ENCODE data around the gene VTN. TPM values are rescaled to one million over a fixed set of nuclear protein-coding genes. Genes with fewer than 3 reads are reported as not detected.

Gene VTN
- total and polyA plus RNA-seq, 2 experiments from 2014 or later, result 0.16 TPM; not detected in 1

- H2AFZ ChIP-seq, result peak overlapping the region; percentile 90
- peak overlapping the region; percentile 59 for H3K4me3 Mint-ChIP-seq
- no peaks in the 10 kb centered on the region; the same call in 2 of the 3 replicates for H3K9me3 Mint-ChIP-seq
- H3K4me1 Mint-ChIP-seq, result peaks cover 11% of the 10 kb centered on the region
- peak; percentile 94 for DNase-seq (ENCODE audit: low spot score)
- H3K36me3 Mint-ChIP-seq (ENCODE audit: low read depth), result no peaks in the 10 kb centered on the region; the same call in 2 of the 3 replicates
- no peak overlapping the region for H3K27ac Mint-ChIP-seq
- H3K4me1 ChIP-seq (ENCODE audit: insufficient read depth), result peaks cover 11% of the 10 kb centered on the region; the same call in 1 of the 2 replicates
- peak overlapping the region; percentile 52 for H3K4me3 ChIP-seq
- 0 out of 2 replicates have a peak, but pooled peaks cover 7% of the 10 kb centered on the region for H3F3A ChIP-seq (replicated peaks; ENCODE audit: low read depth)
- H3K4me2 ChIP-seq, result peak overlapping the region; percentile 78
- TF ChIP-seq ETS1 (IDR thresholded peaks at IDR 0.05), result no peak
- TF ChIP-seq POLR2AphosphoS5 (IDR thresholded peaks at IDR 0.05; ENCODE audit: low read depth), result 0 out of 2 replicates have a peak, but pooled peaks have one; percentile 19
- peak; percentile 68 to 94 for TF ChIP-seq CTCF (conservative IDR thresholded peaks at IDR 0.05; ENCODE audit: low read depth in 2 of 2)
- H3K27me3 Mint-ChIP-seq (ENCODE audit: insufficient read depth, low read depth, poor library complexity), result peaks cover 65% of the 10 kb centered on the region
- no peaks in the 10 kb centered on the region for H3K79me2 ChIP-seq (replicated peaks; ENCODE audit: insufficient read depth)
- ATAC-seq, result peak; percentile 77
- peaks cover 70% of the 10 kb centered on the region for H3K27me3 ChIP-seq (ENCODE audit: insufficient read depth)
- no peaks in the 10 kb centered on the region for H4K20me1 ChIP-seq (replicated peaks; ENCODE audit: insufficient read depth)
- H3K36me3 ChIP-seq (ENCODE audit: insufficient read depth), result no peaks in the 10 kb centered on the region
- H3K9me2 ChIP-seq (ENCODE audit: insufficient read depth), result no peaks in the 10 kb centered on the region
- no peak overlapping the region for H3K27ac ChIP-seq (ENCODE audit: low read depth)
Observed at GRCh38 chr17:28381141-28381825, 11.2 kb upstream of the VTN start.

GRCh38 chr17:28379814-28380801 lies 10.0 kb upstream of the VTN start:
- DNase-seq (ENCODE audit: low spot score), result no peak
- H3K79me2 ChIP-seq (replicated peaks; ENCODE audit: insufficient read depth), result no peaks in the 10 kb centered on the region
- Mint-ChIP-seq H3K4me3 (no peak overlapping the region), H3K4me1 (peaks cover 7% of the 10 kb centered on the region), H3K27ac (no peak overlapping the region), H3K27me3 (ENCODE audit: insufficient read depth, low read depth, poor library complexity) (peaks cover 55% of the 10 kb centered on the region), H3K9me3 (no peaks in the 10 kb centered on the region; the same call in 2 of the 3 replicates), H3K36me3 (ENCODE audit: low read depth) (no peaks in the 10 kb centered on the region; the same call in 2 of the 3 replicates)
- 0 out of 2 replicates have a peak, but pooled peaks cover 7% of the 10 kb centered on the region for H3F3A ChIP-seq (replicated peaks; ENCODE audit: low read depth)
- peaks cover 11% of the 10 kb centered on the region; the same call in 1 of the 2 replicates for H3K4me1 ChIP-seq (ENCODE audit: insufficient read depth)
- ATAC-seq, result no peak
- H3K27me3 ChIP-seq (ENCODE audit: insufficient read depth), result peaks cover 58% of the 10 kb centered on the region
- no peaks in the 10 kb centered on the region for H3K9me2 ChIP-seq (ENCODE audit: insufficient read depth)
- no peaks in the 10 kb centered on the region for H3K36me3 ChIP-seq (ENCODE audit: insufficient read depth)
- H2AFZ ChIP-seq, result no peak overlapping the region
- no peak overlapping the region for H3K27ac ChIP-seq (ENCODE audit: low read depth)
- H3K4me2 ChIP-seq, result no peak overlapping the region
- peaks cover 5% of the 10 kb centered on the region; the same call in 1 of the 2 replicates for H4K20me1 ChIP-seq (replicated peaks; ENCODE audit: insufficient read depth)
- H3K4me3 ChIP-seq, result no peak overlapping the region
- TF ChIP-seq JUNB (IDR thresholded peaks at IDR 0.05; ENCODE audit: unreplicated experiment), result no peak
- no peak for TF ChIP-seq STAT1 (IDR thresholded peaks at IDR 0.05; ENCODE audit: unreplicated experiment)
- TF ChIP-seq NANOG (IDR thresholded peaks at IDR 0.05; ENCODE audit: borderline replicate concordance), result no peak
- no peak for TF ChIP-seq CREB1 (CRISPR knock-in tag; IDR thresholded peaks at IDR 0.05; ENCODE audit: low read depth)
- TF ChIP-seq EZH2 (IDR thresholded peaks at IDR 0.05; ENCODE audit: low read depth, unreplicated experiment), result no peak
- no peak for TF ChIP-seq CTCF (conservative IDR thresholded peaks at IDR 0.05; ENCODE audit: low read depth in 2 of 2)

All from GM23338 (cell line).